ENCODE results near the gene BABAM2.
"Not testable (repeated sequence)": the region's sequence is repeated elsewhere in the genome, so short reads cannot be mapped to it uniquely, and the experiment has no call there.

The BABAM2 gene

GRCh38 chr2:27976308-27976707, 85.8 kb downstream of the BABAM2 start:
- DNase-seq (ENCODE audit: low read depth in 2 of 2), result no peak

- DNase-seq (ENCODE audit: low read depth in 2 of 2), result no peak
Observed at GRCh38 chr2:27977731-27978312, 87.3 kb downstream of the BABAM2 start.

GRCh38 chr2:27978761-27979160, 88.2 kb downstream of the BABAM2 start:
- DNase-seq (ENCODE audit: low read depth in 2 of 2), result not testable (repeated sequence)

- DNase-seq (ENCODE audit: low read depth in 2 of 2), result no peak
Observed at GRCh38 chr2:27980242-27980641, 89.7 kb downstream of the BABAM2 start.

GRCh38 chr2:27984153-27984552, 93.6 kb downstream of the BABAM2 start:
- no peak for DNase-seq (ENCODE audit: low read depth in 2 of 2)

GRCh38 chr2:27988306-27988705, 97.8 kb downstream of the BABAM2 start:
- DNase-seq (ENCODE audit: low read depth in 2 of 2), result no peak

GRCh38 chr2:27988718-27989117, 98.2 kb downstream of the BABAM2 start:
- no peak for DNase-seq (ENCODE audit: low read depth in 2 of 2)

- no peak for DNase-seq (ENCODE audit: low read depth in 2 of 2)
Observed at GRCh38 chr2:27989149-27989548, 98.6 kb downstream of the BABAM2 start.

- DNase-seq (ENCODE audit: low read depth in 2 of 2), result no peak
Observed at GRCh38 chr2:27990030-27990590, 99.6 kb downstream of the BABAM2 start.

- no peak for DNase-seq (ENCODE audit: low read depth in 2 of 2)
Observed at GRCh38 chr2:27991146-27991545, 100.6 kb downstream of the BABAM2 start.

- no peak for DNase-seq (ENCODE audit: low read depth in 2 of 2)
Observed at GRCh38 chr2:27992787-27993401, 102.4 kb downstream of the BABAM2 start.

GRCh38 chr2:27993402-27993787, 102.9 kb downstream of the BABAM2 start:
- DNase-seq (ENCODE audit: low read depth in 2 of 2), result no peak

- no peak for DNase-seq (ENCODE audit: low read depth in 2 of 2)
Observed at GRCh38 chr2:27993950-27994728, 103.6 kb downstream of the BABAM2 start.

GRCh38 chr2:27996156-27996922, 105.8 kb downstream of the BABAM2 start:
- no peak for DNase-seq (ENCODE audit: low read depth in 2 of 2)

- DNase-seq (ENCODE audit: low read depth in 2 of 2), result no peak
Observed at GRCh38 chr2:28000287-28000686, 109.8 kb downstream of the BABAM2 start.

- DNase-seq (ENCODE audit: low read depth in 2 of 2), result no peak
Observed at GRCh38 chr2:28002181-28002580, 111.7 kb downstream of the BABAM2 start.

- peak in 1 of 2 experiments; percentile 7 for DNase-seq (ENCODE audit: low read depth in 2 of 2)
Observed at GRCh38 chr2:28004086-28004485, 113.6 kb downstream of the BABAM2 start.

GRCh38 chr2:28009732-28010131, 119.2 kb downstream of the BABAM2 start:
- DNase-seq (ENCODE audit: low read depth in 2 of 2), result no peak

GRCh38 chr2:28011322-28011737, 120.8 kb downstream of the BABAM2 start:
- DNase-seq (ENCODE audit: low read depth in 2 of 2), result no peak

GRCh38 chr2:28018474-28018873, 127.9 kb downstream of the BABAM2 start:
- not testable (repeated sequence) for DNase-seq (ENCODE audit: low read depth in 2 of 2)

GRCh38 chr2:28019521-28019920, 129.0 kb downstream of the BABAM2 start:
- not testable (repeated sequence) for DNase-seq (ENCODE audit: low read depth in 2 of 2)

GRCh38 chr2:28021898-28022297, 131.4 kb downstream of the BABAM2 start:
- DNase-seq (ENCODE audit: low read depth in 2 of 2), result no peak
